ENCODE results near the gene IRX4.

IRX4 gene

DNA sequence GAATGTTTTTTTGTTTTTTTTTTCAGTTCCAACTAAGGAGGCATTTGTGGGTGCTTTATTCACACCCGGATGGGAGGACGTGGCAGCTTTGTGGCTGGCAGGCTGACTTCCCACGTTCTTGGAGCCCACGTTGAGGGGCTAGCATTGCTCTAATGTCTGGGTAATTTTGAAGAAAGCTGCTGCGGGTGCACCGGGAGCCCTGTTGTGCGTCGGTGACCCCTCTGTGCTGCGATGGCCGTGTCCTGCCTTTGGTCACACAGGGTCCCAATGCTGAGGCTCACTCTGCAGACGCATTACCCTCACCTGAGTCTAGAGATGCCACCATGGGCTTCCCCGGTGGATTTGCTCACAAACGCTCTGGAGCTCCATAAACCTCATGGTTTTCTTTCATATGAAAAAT lies 47.3 kb downstream of the IRX4 start:
- no peak for DNase-seq

DNA sequence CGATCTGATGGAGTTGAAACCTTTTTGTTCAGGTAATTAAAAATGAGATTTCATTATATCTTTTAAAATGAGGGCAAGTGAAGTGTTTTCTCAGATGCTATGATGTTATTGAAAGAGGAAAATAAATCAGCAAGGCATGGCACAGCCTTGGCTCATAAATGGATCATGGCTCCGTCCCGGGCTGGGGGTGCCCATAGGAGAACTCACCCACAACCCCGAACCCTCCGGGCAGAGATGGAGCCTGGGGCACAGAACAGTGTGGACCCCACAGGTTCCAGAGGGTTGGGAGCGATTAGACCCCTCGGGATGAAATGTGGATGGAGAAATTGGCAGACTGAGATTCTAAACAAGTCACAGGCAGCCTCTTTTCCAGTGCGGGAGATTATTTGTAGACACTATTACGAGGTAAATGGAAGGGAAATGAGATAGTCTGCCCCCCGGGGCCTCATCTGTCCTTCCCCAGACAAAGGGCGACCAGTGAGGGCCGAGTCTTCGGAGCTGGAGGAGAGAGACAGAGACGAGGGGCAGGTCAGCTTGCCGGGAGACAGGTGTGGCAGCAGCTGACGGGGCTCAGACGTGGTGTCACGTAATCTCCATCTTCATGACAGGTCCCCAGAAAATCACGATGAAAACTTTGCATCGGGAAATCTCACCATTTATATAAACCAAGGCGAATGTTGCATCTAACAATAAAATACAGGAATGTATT lies 47.9 kb downstream of the IRX4 start:
- no peak for DNase-seq

DNA sequence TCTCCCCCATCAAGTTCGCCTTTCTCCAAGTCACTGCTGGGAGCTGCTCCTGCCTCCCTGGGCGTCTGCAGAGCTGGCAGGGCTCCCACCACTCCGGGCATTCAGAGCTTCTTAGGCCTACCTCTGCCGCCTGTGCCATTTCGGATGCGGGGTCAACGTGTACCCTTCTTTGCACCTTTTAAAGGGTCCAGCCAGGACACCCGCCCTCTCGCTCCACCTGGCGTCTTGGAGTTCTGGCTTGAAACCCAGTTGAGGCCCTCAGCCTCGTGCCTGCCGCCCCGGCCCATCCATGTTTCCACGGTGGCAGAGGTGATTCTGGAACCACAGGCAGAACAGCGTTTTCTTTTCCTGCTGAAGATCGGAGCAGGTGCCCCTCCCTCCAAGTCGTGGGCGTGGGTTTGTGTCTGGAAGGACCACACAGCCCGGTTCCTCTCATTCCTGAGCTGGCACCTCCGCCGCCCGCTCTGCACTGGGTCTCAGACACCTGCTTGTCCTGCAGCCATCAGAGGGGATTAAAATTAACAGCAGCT lies 48.6 kb downstream of the IRX4 start:
- DNase-seq: no peak

DNA sequence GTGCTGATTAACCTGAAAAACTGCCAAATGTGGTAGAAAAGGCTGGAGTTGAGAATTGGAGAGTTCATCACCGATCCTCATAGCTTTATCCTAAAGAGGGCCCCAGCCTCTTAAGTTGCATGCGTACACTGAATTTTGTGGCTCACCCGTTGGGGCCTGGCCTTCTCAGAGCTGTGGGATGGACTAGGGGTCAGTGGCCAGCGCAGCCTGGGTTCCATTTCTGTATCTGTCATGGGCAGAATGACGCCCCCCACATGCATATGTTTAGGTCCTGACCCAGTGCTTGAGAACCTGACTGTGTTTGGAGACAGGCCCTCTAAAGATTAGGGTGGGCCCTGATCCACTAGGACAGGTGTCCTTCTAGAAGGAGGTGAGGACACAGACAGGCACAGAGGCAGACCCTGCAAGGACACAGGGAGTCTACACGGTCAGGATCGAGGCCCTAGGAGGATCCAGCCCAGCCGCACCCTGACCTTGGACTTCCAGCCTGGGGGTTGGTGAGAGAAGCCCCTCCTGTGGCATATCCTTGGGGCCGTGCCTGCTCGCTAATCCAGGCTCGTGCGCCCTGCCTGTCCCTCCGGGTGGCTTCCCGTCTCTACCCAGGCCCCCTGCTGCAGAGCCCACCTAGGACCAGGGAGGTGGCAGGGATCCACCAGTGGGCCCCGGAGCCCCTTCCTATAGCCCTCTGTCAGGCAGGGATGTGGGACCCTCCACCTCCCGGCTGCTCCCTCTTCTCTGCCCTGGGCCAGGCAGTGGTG lies 49.3 kb downstream of the IRX4 start:
- no peak for DNase-seq

DNA sequence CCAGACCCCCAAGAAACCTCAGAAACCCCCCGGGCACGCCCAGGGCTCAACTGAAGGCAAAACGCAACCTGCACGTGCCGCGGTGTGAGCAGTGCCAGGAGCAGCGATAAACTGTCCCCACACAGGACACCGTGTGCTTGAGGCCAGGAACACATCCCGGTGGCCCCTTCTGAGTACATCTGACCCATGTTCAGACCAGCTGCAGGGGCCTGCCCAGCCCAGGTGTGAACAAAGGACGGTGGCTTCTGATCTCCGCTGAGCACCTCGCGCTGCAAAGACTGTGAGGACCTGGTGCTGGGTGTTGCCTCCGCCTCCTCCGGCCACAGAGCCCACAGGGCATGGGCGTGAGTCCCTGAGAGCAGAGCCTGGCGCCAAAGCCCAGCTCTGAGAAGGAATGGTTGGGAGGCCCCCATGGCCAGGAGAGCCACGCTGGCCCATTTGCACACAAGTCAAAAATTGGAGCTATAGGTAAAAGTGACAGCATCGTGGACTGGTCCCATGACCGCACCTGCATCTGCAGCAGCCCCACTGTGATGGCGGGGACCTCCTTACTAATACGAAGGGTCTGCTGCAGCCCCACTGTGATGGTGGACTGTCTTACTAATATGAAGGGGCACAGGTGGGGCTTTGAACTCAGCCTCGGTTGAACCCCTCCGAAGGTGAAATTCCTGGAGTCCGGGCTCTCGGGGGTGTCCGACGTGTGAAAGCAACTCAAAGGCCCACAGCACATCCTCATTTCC lies 50.0 kb downstream of the IRX4 start:
- no peak for DNase-seq

DNA sequence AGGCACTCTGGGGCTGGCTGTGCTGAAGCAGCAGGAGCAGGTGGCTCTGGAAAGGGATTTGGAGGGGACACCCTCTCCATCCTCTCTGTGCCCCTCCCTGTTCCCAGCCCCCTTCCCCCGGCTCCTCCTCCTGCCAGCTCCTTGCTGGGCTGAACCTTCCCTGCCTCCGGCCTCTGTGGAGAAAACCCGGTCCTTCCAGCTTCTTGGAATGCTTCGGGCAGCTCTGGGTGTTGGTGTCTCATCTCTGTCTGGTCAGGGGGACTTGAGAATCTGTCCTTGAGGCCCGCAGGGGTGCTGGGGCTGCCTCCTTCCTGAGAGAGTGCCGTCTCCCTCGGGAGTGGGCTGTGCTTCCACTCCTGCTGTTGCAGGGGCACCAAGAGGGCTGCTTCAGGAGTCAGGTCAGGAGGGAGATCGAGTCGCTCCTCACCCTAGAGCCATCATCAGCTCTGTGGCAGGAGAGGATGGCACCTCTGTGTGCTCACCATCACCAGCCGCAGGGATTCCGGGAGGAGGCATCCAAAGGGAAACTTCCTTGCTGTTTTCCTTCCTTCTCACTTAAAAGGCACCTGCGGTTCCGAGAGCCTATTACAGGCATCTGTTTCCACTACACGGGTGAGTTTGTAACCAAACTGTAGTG lies 50.9 kb downstream of the IRX4 start:
- DNase-seq: no peak

DNA sequence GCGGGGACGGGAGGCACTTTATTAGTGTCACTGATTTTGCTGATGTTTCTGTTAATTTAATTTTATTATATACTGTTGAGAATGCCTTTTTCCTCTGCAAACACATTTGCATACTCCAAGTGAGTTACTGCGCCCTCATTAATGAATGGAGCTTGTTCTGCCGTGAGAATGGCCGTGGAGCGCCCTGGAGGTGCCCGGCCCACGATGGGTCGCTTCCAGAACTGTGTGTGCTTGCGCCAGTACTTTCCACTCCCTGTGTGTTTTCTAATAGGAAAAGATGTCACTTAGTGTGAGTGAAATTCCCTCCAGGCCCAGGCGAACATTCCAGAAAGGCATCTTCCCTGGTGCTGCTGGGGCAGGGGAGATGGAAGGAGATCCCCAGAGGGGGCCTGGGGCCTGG lies 51.5 kb downstream of the IRX4 start:
- DNase-seq: no peak

DNA sequence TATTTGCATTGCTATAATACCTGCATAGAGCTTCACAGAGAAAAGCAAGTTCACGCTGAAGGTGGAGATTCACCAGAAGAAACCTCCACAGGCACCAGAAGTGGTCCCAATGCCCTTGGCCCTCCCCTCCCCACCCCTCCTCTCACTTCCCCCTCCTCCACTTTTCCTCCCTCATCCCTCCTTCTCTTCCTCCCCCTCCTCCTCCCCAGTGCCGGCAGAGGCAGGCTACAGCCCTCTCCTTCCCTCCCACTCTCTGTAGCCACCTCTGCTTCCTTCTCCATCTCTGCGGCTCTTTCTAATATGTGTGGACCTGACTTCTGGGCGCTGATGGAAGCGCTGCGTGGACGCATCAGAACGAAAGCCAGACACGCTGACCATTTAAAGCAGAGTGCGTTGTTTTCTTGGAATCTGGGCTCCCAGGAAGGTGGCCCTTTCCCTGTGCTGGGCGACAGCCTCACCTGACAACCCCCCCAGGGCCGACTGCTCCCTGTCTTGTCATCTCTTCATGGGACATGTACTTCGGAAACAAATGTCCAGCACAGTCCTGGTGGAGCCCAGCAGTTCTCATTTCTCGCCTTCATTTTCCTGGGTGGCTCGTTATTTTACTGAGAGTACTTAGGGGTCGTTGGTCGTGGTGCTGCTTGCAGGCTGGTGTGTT lies 52.0 kb downstream of the IRX4 start:
- DNase-seq: no peak

DNA sequence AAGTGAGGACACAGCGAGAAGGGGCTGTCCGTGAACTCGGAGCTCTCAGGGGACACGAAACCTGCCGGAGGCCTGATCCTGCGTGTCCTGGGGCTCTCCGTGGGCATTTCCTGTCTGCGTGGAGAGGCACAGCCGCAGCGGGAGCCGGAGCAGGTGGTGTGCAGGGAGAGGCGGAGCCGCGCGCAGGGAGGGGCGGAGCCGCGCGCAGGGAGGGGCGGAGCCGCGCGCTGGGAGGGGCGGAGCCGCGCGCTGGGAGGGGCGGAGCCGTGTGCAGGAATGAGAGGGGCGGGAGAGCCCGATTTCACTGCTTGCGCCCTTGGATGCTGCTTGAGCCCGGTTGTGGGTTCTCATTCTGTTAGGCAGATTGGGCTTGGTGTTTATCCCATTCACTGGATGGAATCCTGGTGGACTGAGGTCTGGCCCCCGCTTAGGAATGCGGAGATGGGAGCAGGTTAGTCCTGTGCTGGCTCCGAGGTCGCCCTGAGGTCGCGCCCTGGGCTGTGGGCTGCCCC lies 54.8 kb downstream of the IRX4 start:
- no peak for DNase-seq

All from OCI-M1 (cell line).